Muscle of arm (tissue), 12 donors: ENCODE data around the gene ABLIM3. TPM values are rescaled to one million over a fixed set of nuclear protein-coding genes. Genes with fewer than 3 reads are reported as not detected.

Experiments
- DNase-seq: peaks from one replicate; pipeline ENCODE4 v3.0.0-alpha.2; 2013
- polyA plus RNA-seq, 12 donors: library from polyadenylated mRNA; unstranded; fragments of 120-200 nt; gene quantifications; one replicate each; pipeline ENCODE4 v1.2.1, GENCODE V29; 2013; ENCODE audit not compliant: insufficient read length in 12 of 12

ABLIM3 gene
- polyA plus RNA-seq, 12 donors: 70.7 to 148 (median 91.1) TPM; not detected in 1

DNA sequence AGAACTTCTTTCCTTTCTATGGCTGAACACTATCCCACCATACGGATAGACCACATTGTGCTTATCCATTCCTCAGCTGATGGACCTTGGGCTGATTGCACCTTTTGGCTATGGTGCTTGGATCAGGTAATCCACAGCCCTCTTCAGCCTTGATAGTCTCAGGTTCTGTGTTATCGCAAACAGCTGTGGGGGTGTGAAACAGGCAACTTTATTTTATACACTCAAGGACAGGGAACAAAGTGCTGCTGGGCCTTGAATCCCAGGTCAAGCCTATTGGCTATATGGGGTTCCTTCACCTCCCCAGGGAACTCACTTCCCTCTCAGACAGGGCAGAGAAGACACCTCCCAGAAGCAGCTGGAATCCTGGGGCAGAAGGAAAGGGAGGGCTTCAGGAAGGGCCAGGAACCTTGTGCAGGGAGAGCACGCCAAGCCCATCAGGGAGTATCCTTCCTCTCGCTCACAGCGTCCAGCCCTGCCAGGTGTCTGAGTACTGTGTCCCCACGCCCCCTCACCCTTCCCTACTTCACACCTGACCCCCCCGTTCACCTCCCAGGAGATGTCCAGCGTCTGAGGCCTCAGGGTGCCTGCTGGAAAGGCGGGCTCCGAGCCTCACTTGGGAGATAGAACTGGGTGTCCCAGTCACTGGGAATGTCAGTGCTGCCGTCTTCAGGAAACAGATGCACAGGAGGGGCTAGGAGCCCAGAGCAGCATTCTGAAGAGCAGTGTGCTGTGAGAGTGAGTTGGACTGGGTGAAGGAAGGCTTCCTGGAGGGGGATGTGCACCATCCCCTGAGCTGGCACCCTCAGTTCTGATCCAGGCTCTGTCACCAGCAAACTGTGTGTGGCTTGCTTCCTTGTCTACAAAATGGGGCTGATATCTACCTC, 163.1 kb downstream of the ABLIM3 start:
- DNase-seq: no peak

DNA sequence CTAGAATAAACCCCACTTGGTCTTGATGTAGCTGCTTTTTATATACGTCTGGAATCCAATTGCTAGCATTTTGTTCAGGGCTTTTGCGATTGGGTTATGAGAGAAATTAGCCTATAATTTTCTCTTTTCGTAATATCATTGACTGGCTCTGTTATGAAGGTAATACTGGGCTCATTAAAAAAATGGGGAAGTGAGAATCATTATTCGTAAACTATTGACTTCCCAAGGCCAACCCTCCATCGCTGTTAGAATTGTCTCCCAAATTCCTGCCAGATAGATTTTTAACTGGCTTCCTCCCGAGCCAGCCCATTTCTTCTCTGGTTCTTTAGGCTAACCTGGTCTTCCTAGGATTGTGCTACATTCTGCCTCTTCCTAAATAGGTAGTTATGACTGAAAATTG, 168.1 kb downstream of the ABLIM3 start:
- DNase-seq: no peak

Other genes with a start within 250 kb of the ABLIM3 start
- 1 to 10 TPM in 9 of 12 donors, under 1 TPM in 1, not detected in 2; 0.91 to 5.0 (median 2.0) TPM for gene SH3TC2, start 78.4 kb upstream of the ABLIM3 start, polyA plus RNA-seq
- gene AFAP1L1, start 130.4 kb downstream of the ABLIM3 start, polyA plus RNA-seq: 100 to 1,000 TPM in 5 of 12 donors, 10 to 100 TPM in 6, not detected in 1; 52.1 to 115 (median 90.6) TPM
- gene GRPEL2, start 204.0 kb downstream of the ABLIM3 start, polyA plus RNA-seq: 10 to 100 TPM in 11 of 12 donors, not detected in 1; 12.8 to 29.4 (median 18.6) TPM
- gene PCYOX1L, start 216.6 kb downstream of the ABLIM3 start, polyA plus RNA-seq: 10 to 100 TPM in 5 of 12 donors, 1 to 10 TPM in 6, not detected in 1; 6.5 to 17.0 (median 9.8) TPM
- gene IL17B, start 237.8 kb downstream of the ABLIM3 start, polyA plus RNA-seq: 100 to 1,000 TPM in 10 of 12 donors, 10 to 100 TPM in 1, not detected in 1; 98.8 to 260 (median 211) TPM